ENCODE data around the gene TNS1.
A peak's percentile ranks its signal among the peaks of the same experiment; 100 is the strongest.

TNS1 gene

DNA sequence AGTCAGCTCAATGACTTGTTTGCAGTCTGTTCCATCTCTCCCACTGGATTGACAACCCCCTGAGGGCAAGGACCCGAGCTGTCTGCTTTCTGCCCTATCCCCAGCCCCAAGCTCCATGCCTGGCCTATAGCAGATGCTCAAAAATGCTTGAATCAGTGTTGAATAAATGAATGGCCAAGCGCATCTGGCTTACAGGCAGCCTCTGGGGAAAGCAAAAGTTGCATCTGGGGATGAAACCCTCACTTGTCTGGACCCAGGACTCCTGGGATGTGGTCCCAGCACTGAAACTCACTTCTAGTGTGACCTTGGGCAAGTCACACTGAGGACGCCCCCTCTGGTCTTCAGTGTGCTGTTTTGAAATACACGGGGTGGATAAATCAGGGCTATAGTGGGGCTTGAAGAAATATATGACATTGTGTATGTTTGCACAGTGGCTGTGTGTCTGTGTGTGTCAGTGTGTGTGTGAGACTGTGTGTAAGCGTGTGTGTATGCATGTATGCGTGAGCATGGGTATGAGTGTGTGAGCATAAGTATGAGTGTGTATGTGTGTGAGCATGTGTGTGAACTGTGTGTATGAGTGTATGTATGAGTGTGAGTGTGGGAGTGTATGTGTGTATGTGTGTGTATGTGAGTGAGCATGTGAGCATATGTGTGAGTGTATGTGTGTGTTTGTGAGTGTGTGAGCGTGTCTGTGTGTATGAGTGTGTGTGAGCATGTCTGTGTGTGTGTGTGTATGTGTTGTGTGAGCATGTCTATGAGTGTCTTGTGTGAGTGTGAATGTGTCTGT is 27.8 kb upstream of the TNS1 start:
- Histone ChIP-seq H3K27me3 (ENCODE audit: control insufficient read depth in 5 of 5, insufficient read depth in 4 of 5, low read length in 5 of 5) (peaks cover 0 to 6% (median 0%) of the 10 kb centered on the region in 5 donors), H3K9ac (ENCODE audit: low read length in 5 of 5) (no peak overlapping the region), H3K9me3 (ENCODE audit: control insufficient read depth in 5 of 5, low read length in 5 of 5) (no peaks in the 10 kb centered on the region), H3K4me1 (ENCODE audit: control insufficient read depth in 5 of 5, insufficient read depth in 5 of 5, low read length in 5 of 5) (peaks cover 2 to 64% (median 47%) of the 10 kb centered on the region in 5 donors), H3K27ac (ENCODE audit: low read depth, low read length) (no peak overlapping the region), H3K36me3 (ENCODE audit: control insufficient read depth in 5 of 5, insufficient read depth in 5 of 5, low read length in 5 of 5) (no peaks in the 10 kb centered on the region), H3K4me3 (ENCODE audit: low read depth in 1 of 5, low read length in 5 of 5) (no peak overlapping the region)

GRCh38 chr2:218029366-218030360 is 26.9 kb upstream of the TNS1 start:
- Histone ChIP-seq H3K27me3 (ENCODE audit: control insufficient read depth in 5 of 5, insufficient read depth in 4 of 5, low read length in 5 of 5) (peaks cover 0 to 5% (median 0%) of the 10 kb centered on the region in 5 donors), H3K9me3 (ENCODE audit: control insufficient read depth in 5 of 5, low read length in 5 of 5) (no peaks in the 10 kb centered on the region), H3K36me3 (ENCODE audit: control insufficient read depth in 5 of 5, insufficient read depth in 5 of 5, low read length in 5 of 5) (no peaks in the 10 kb centered on the region), H3K9ac (ENCODE audit: low read length in 5 of 5) (no peak overlapping the region), H3K27ac (ENCODE audit: low read depth, low read length) (peak overlapping the region; percentile 28), H3K4me3 (ENCODE audit: low read depth in 1 of 5, low read length in 5 of 5) (no peak overlapping the region), H3K4me1 (ENCODE audit: control insufficient read depth in 5 of 5, insufficient read depth in 5 of 5, low read length in 5 of 5) (peaks cover 2 to 69% (median 46%) of the 10 kb centered on the region in 5 donors)

DNA sequence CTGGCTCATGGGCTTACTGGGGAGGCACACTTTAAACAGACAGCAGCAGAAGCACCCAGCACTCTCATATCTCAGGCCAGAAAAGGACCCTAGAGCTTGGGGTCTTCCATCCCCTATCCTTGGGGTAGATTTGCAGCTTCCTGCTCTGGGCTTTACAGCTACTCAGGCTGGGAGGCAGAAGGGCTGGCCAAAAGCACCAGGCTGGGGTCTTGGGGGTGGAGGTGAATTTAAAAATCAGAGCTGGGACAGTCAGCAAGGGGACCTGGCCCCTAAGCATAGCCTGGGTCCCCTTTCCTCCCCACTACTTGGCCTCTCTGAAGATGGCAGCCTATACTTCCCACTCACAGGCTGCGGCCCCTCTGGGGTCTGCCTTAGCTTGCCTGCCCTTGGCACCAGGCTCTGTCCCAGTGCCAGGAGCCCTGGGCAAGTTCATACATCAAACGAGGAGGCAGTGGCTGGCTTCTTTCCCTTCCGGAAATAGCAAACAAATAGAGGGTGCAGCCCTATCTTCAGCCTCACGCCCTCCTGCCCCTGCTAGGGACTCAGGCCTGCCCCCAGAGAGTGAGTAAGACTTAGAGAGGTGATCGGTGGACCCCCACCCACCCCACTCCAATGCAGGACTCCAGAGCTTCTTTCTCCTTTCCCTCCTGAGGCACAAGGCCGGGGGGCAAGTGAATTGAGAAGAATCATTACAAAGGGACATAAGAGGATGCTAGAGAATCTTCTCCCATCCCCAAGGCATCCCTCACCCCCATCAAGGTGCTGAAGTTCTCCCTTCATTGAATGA is 26.0 kb upstream of the TNS1 start:
- H3K4me1 ChIP-seq (ENCODE audit: control insufficient read depth in 5 of 5, insufficient read depth in 5 of 5, low read length in 5 of 5) = peaks cover 2 to 69% (median 49%) of the 10 kb centered on the region in 5 donors
- H3K27ac ChIP-seq (ENCODE audit: low read depth, low read length) = peak overlapping the region; percentile 28
- peaks cover 0 to 2% (median 0%) of the 10 kb centered on the region in 5 donors for H3K27me3 ChIP-seq (ENCODE audit: control insufficient read depth in 5 of 5, insufficient read depth in 4 of 5, low read length in 5 of 5)
- H3K36me3 ChIP-seq (ENCODE audit: control insufficient read depth in 5 of 5, insufficient read depth in 5 of 5, low read length in 5 of 5) = no peaks in the 10 kb centered on the region
- no peak overlapping the region for H3K4me3 ChIP-seq (ENCODE audit: low read depth in 1 of 5, low read length in 5 of 5)
- no peaks in the 10 kb centered on the region for H3K9me3 ChIP-seq (ENCODE audit: control insufficient read depth in 5 of 5, low read length in 5 of 5)
- no peak overlapping the region for H3K9ac ChIP-seq (ENCODE audit: low read length in 5 of 5)

GRCh38 chr2:218028189-218028495 is 25.3 kb upstream of the TNS1 start:
- Histone ChIP-seq H3K27ac (ENCODE audit: low read depth, low read length) (no peak overlapping the region), H3K4me1 (ENCODE audit: control insufficient read depth in 5 of 5, insufficient read depth in 5 of 5, low read length in 5 of 5) (peaks cover 2 to 70% (median 47%) of the 10 kb centered on the region in 5 donors), H3K27me3 (ENCODE audit: control insufficient read depth in 5 of 5, insufficient read depth in 4 of 5, low read length in 5 of 5) (no peaks in the 10 kb centered on the region), H3K9me3 (ENCODE audit: control insufficient read depth in 5 of 5, low read length in 5 of 5) (no peaks in the 10 kb centered on the region), H3K9ac (ENCODE audit: low read length in 5 of 5) (no peak overlapping the region), H3K36me3 (ENCODE audit: control insufficient read depth in 5 of 5, insufficient read depth in 5 of 5, low read length in 5 of 5) (no peaks in the 10 kb centered on the region), H3K4me3 (ENCODE audit: low read depth in 1 of 5, low read length in 5 of 5) (no peak overlapping the region)

DNA sequence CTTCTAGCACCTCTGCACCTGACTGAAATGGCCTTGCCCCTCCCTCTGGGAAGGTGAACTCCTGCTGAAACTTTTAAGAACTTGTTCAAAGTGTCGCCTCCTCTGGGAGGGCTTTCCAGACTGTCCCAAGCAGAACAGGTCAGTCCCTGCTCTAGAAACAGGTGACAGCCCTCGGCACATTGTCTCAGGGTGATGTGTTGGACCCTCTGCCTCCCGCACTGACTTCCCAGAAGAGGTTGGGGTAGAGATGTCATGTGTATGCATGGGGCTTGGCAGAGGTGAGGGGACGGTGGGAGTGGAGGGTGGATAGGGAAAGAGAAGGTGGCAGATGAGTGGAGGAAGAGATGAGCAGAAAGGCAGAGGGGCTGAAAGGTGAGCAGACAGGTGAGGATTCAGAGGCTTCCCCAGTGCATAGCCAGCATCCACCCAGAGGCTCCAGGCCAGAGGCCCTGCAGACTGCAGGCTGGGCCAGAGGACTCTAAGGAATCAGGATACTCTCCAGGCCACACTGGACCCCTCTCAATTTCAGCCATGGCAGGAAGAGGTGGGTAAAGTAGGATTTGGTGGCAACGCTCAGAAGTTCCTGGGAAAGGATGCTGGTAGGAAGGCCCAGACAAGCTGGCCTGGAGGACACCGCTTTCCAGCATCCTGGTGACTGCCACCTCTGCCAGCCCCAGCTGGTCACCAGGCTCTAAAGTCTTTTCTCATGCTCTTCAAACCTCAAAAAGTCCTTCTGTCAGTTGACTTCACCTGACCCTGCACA is 24.8 kb upstream of the TNS1 start:
- Histone ChIP-seq H3K4me3 (ENCODE audit: low read depth in 1 of 5, low read length in 5 of 5) (no peak overlapping the region), H3K27ac (ENCODE audit: low read depth, low read length) (no peak overlapping the region), H3K36me3 (ENCODE audit: control insufficient read depth in 5 of 5, insufficient read depth in 5 of 5, low read length in 5 of 5) (no peaks in the 10 kb centered on the region), H3K27me3 (ENCODE audit: control insufficient read depth in 5 of 5, insufficient read depth in 4 of 5, low read length in 5 of 5) (no peaks in the 10 kb centered on the region), H3K4me1 (ENCODE audit: control insufficient read depth in 5 of 5, insufficient read depth in 5 of 5, low read length in 5 of 5) (peaks cover 2 to 67% (median 42%) of the 10 kb centered on the region in 5 donors), H3K9me3 (ENCODE audit: control insufficient read depth in 5 of 5, low read length in 5 of 5) (no peaks in the 10 kb centered on the region), H3K9ac (ENCODE audit: low read length in 5 of 5) (no peak overlapping the region)

GRCh38 chr2:218026676-218027425 is 24.1 kb upstream of the TNS1 start:
- Histone ChIP-seq H3K27ac (ENCODE audit: low read depth, low read length) (no peak overlapping the region), H3K9me3 (ENCODE audit: control insufficient read depth in 5 of 5, low read length in 5 of 5) (no peaks in the 10 kb centered on the region), H3K36me3 (ENCODE audit: control insufficient read depth in 5 of 5, insufficient read depth in 5 of 5, low read length in 5 of 5) (no peaks in the 10 kb centered on the region), H3K9ac (ENCODE audit: low read length in 5 of 5) (no peak overlapping the region), H3K4me3 (ENCODE audit: low read depth in 1 of 5, low read length in 5 of 5) (no peak overlapping the region), H3K27me3 (ENCODE audit: control insufficient read depth in 5 of 5, insufficient read depth in 4 of 5, low read length in 5 of 5) (no peaks in the 10 kb centered on the region), H3K4me1 (ENCODE audit: control insufficient read depth in 5 of 5, insufficient read depth in 5 of 5, low read length in 5 of 5) (peaks cover 2 to 67% (median 42%) of the 10 kb centered on the region in 5 donors)

- H3K9ac ChIP-seq (ENCODE audit: low read length in 5 of 5) = no peak overlapping the region
- H3K4me3 ChIP-seq (ENCODE audit: low read depth in 1 of 5, low read length in 5 of 5) = no peak overlapping the region
- H3K36me3 ChIP-seq (ENCODE audit: control insufficient read depth in 5 of 5, insufficient read depth in 5 of 5, low read length in 5 of 5) = no peaks in the 10 kb centered on the region
- no peaks in the 10 kb centered on the region for H3K27me3 ChIP-seq (ENCODE audit: control insufficient read depth in 5 of 5, insufficient read depth in 4 of 5, low read length in 5 of 5)
- H3K9me3 ChIP-seq (ENCODE audit: control insufficient read depth in 5 of 5, low read length in 5 of 5) = no peaks in the 10 kb centered on the region
- no peak overlapping the region for H3K27ac ChIP-seq (ENCODE audit: low read depth, low read length)
- peaks cover 2 to 67% (median 42%) of the 10 kb centered on the region in 5 donors for H3K4me1 ChIP-seq (ENCODE audit: control insufficient read depth in 5 of 5, insufficient read depth in 5 of 5, low read length in 5 of 5)
These were observed 23.4 kb upstream of the TNS1 start for GRCh38 chr2:218026244-218026643.

- no peak overlapping the region for H3K4me3 ChIP-seq (ENCODE audit: low read depth in 1 of 5, low read length in 5 of 5)
- no peaks in the 10 kb centered on the region for H3K9me3 ChIP-seq (ENCODE audit: control insufficient read depth in 5 of 5, low read length in 5 of 5)
- no peaks in the 10 kb centered on the region for H3K27me3 ChIP-seq (ENCODE audit: control insufficient read depth in 5 of 5, insufficient read depth in 4 of 5, low read length in 5 of 5)
- peaks cover 2 to 73% (median 49%) of the 10 kb centered on the region in 5 donors for H3K4me1 ChIP-seq (ENCODE audit: control insufficient read depth in 5 of 5, insufficient read depth in 5 of 5, low read length in 5 of 5)
- H3K36me3 ChIP-seq (ENCODE audit: control insufficient read depth in 5 of 5, insufficient read depth in 5 of 5, low read length in 5 of 5) = no peaks in the 10 kb centered on the region
- no peak overlapping the region for H3K27ac ChIP-seq (ENCODE audit: low read depth, low read length)
- peak overlapping the region in 1 of 5 donors; percentile 1 for H3K9ac ChIP-seq (ENCODE audit: low read length in 5 of 5)
These were observed 22.1 kb upstream of the TNS1 start for GRCh38 chr2:218024871-218025270.

DNA sequence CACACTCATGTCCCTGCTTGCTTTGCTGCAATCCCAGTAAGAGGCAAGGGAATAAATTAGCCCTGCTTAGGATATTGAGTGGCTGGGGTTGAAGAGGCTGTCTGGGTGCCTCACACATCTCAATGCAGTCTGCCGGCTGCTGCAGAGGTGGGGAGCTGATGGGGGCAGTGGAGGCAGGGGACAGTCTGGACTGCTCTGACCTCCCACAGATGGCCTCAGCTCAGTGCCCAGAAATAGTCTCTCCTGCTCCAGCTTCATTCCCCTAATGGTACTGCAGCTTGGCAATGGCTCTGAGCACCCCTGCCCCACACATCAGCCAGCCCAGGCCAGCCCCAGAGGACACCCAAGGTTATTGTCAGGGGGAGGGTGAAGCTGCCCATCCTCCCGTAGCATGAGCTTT is 21.5 kb upstream of the TNS1 start:
- Histone ChIP-seq H3K27me3 (ENCODE audit: control insufficient read depth in 5 of 5, insufficient read depth in 4 of 5, low read length in 5 of 5) (no peaks in the 10 kb centered on the region), H3K4me1 (ENCODE audit: control insufficient read depth in 5 of 5, insufficient read depth in 5 of 5, low read length in 5 of 5) (peaks cover 0 to 72% (median 43%) of the 10 kb centered on the region in 5 donors), H3K36me3 (ENCODE audit: control insufficient read depth in 5 of 5, insufficient read depth in 5 of 5, low read length in 5 of 5) (no peaks in the 10 kb centered on the region), H3K9ac (ENCODE audit: low read length in 5 of 5) (peak overlapping the region in 1 of 5 donors; percentile 1), H3K9me3 (ENCODE audit: control insufficient read depth in 5 of 5, low read length in 5 of 5) (no peaks in the 10 kb centered on the region), H3K27ac (ENCODE audit: low read depth, low read length) (no peak overlapping the region), H3K4me3 (ENCODE audit: low read depth in 1 of 5, low read length in 5 of 5) (no peak overlapping the region)

All from subcutaneous abdominal adipose tissue (tissue), 5 donors.